SW 1271 (cell line): ENCODE results near the gene CGRRF1.
A peak's percentile ranks its signal among the peaks of the same experiment; 100 is the strongest.

Experiments
- DNase-seq, 2 experiments: peaks; one replicate each; lab custom pipeline; 2025; lab: John Stamatoyannopoulos, UW

CGRRF1 gene

GRCh38 chr14:54548491-54548890 is 38.8 kb downstream of the CGRRF1 start:
- DNase-seq = no peak

- no peak for DNase-seq
These were observed 40.2 kb downstream of the CGRRF1 start for GRCh38 chr14:54549862-54550261.

- no peak for DNase-seq
These were observed 40.8 kb downstream of the CGRRF1 start for GRCh38 chr14:54550514-54550913.

GRCh38 chr14:54554401-54554800 is 44.7 kb downstream of the CGRRF1 start:
- no peak for DNase-seq

GRCh38 chr14:54555651-54556050 is 45.9 kb downstream of the CGRRF1 start:
- peak in 1 of 2 experiments; percentile 8 for DNase-seq

GRCh38 chr14:54556535-54556934 is 46.8 kb downstream of the CGRRF1 start:
- no peak for DNase-seq

- no peak for DNase-seq
These were observed 52.6 kb downstream of the CGRRF1 start for GRCh38 chr14:54562334-54562733.

- peak; percentile 6 to 70 for DNase-seq
These were observed 54.6 kb downstream of the CGRRF1 start for GRCh38 chr14:54564071-54564867.

GRCh38 chr14:54564868-54565784 is 55.4 kb downstream of the CGRRF1 start:
- DNase-seq = peak; percentile 57 to 64

GRCh38 chr14:54565785-54566409 is 56.2 kb downstream of the CGRRF1 start:
- DNase-seq = peak; percentile 63 to 82

GRCh38 chr14:54566410-54567223 is 56.9 kb downstream of the CGRRF1 start, which contains the start of gene SAMD4A:
Gene SAMD4A (plus strand): TSS chr14:54567128. CDS start chr14:54567917, 789 bp downstream.
- peak; percentile 56 to 76 for DNase-seq

GRCh38 chr14:54567224-54567638 is 57.5 kb downstream of the CGRRF1 start:
- DNase-seq = peak in 1 of 2 experiments; percentile 14

- DNase-seq = peak in 1 of 2 experiments; percentile 62
These were observed 58.2 kb downstream of the CGRRF1 start for GRCh38 chr14:54567639-54568561.

GRCh38 chr14:54568821-54569595 is 59.3 kb downstream of the CGRRF1 start:
- peak in 1 of 2 experiments; percentile 68 for DNase-seq

- no peak for DNase-seq
These were observed 60.3 kb downstream of the CGRRF1 start for GRCh38 chr14:54570047-54570446.

- DNase-seq = peak; percentile 53 to 83
These were observed 61.1 kb downstream of the CGRRF1 start for GRCh38 chr14:54570631-54571415.

GRCh38 chr14:54572316-54572715 is 62.6 kb downstream of the CGRRF1 start:
- DNase-seq = peak in 1 of 2 experiments; percentile 51

GRCh38 chr14:54574528-54574927 is 64.8 kb downstream of the CGRRF1 start:
- DNase-seq = no peak

- DNase-seq = no peak
These were observed 67.8 kb downstream of the CGRRF1 start for GRCh38 chr14:54577494-54577893.
